H7 (cell line): Measurements from ENCODE around the gene ERBB4. TPM values are rescaled to one million over a fixed set of nuclear protein-coding genes. Genes with fewer than 3 reads are reported as not detected.

Experiments used
- DNase-seq: peaks from one replicate; pipeline ENCODE4 v3.0.0; 2012
- H3K27me3 ChIP-seq: 2 replicates; pipeline ENCODE4 v1.6.0; 2011; ENCODE audit warnings: mild to moderate bottlenecking, low read length; ENCODE audit not compliant: control insufficient read depth, insufficient read depth
- H3K36me3 ChIP-seq: replicated peaks from 2 replicates; pipeline ENCODE4 v1.5.1; 2011; ENCODE audit warnings: low read length; ENCODE audit not compliant: control insufficient read depth, insufficient read depth
- H3K4me3 ChIP-seq: 2 replicates; pipeline ENCODE4 v1.5.1; 2011; ENCODE audit warnings: low read depth, mild to moderate bottlenecking, control low read depth, low read length, moderate library complexity; ENCODE audit not compliant: insufficient read depth
- total RNA-seq: library from RNA; depleted of rRNA; stranded (reverse); fragments of >200 nt; shearing (Covaris generic); gene quantifications from 2 replicates; pipeline ENCODE4 v1.2.3, GENCODE V29; 2014

Gene ERBB4
- total RNA-seq, 1 experiment from 2014 or later = 5.7 TPM

DNA sequence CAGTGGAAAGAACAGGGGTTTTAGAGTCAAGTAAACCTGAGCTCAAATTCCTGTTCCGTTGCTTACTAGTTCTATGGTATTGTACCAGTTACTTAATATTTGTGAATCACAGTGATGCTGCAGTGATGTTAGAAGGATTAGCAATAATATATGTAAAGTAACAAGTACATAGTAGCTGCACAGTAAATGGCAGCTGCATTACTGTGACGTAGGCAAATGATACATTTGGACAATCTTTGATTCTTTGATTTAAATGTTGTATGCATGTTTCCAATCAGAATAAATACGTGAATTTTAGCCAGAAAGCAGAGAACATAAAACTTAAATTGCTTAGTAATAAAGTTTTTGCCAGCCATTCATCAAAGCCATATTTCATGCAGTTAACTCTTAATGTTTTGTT is 243.0 kb downstream of the ERBB4 start:
- H3K4me3 ChIP-seq = no peak overlapping the region
- no peaks in the 10 kb centered on the region for H3K27me3 ChIP-seq
- H3K36me3 ChIP-seq = no peaks in the 10 kb centered on the region
- DNase-seq = no peak

- no peak for DNase-seq
- Histone ChIP-seq H3K36me3 (no peaks in the 10 kb centered on the region), H3K4me3 (no peak overlapping the region), H3K27me3 (no peaks in the 10 kb centered on the region)
Measured at GRCh38 chr2:212294816-212295215, 243.8 kb downstream of the ERBB4 start.

GRCh38 chr2:212289301-212289700 is 249.3 kb downstream of the ERBB4 start:
- DNase-seq = no peak
- Histone ChIP-seq H3K27me3 (no peaks in the 10 kb centered on the region), H3K36me3 (no peaks in the 10 kb centered on the region), H3K4me3 (no peak overlapping the region)

DNA sequence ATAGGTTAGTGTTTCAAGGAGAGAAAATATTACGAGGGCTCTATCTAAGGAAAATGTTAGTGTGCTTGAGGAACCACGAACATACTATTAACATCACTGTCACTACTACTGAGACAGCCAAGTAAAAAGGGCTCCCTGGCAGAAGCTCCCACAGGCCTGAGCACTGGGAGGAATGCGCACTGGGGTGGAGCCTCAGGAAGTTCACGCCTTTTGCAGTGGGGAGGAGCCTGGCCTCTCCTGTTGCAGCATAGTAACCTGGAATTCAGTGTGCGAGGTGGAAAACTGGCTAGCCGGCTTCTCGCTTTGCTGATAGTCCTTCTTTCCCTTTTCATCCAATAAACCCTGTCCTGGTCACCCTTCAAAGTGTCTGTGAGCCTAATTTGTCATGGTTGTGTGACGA is 250.3 kb downstream of the ERBB4 start:
- H3K4me3 ChIP-seq = no peak overlapping the region
- DNase-seq = no peak
- no peaks in the 10 kb centered on the region for H3K36me3 ChIP-seq
- H3K27me3 ChIP-seq = no peaks in the 10 kb centered on the region

DNA sequence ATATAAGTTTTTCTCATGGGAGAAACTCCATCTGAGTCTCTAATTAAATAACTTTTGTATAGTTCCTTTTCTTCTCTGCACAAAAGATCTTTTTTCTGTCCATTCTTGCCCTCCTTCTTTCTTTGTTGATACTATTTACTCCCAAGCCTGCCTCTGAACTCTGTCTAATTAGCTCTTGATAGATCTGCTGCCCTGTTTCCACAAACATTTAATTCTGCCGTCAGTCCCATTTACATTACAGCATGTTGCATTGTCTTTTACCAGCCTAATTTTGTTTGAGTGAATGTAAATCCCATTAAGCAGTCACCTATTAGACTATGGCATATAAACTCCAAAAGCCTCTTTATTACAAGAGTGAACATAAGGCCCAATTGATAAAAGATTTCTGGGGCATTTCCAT is 254.4 kb downstream of the ERBB4 start:
- Histone ChIP-seq H3K27me3 (no peaks in the 10 kb centered on the region), H3K36me3 (no peaks in the 10 kb centered on the region), H3K4me3 (no peak overlapping the region)
- DNase-seq = no peak

DNA sequence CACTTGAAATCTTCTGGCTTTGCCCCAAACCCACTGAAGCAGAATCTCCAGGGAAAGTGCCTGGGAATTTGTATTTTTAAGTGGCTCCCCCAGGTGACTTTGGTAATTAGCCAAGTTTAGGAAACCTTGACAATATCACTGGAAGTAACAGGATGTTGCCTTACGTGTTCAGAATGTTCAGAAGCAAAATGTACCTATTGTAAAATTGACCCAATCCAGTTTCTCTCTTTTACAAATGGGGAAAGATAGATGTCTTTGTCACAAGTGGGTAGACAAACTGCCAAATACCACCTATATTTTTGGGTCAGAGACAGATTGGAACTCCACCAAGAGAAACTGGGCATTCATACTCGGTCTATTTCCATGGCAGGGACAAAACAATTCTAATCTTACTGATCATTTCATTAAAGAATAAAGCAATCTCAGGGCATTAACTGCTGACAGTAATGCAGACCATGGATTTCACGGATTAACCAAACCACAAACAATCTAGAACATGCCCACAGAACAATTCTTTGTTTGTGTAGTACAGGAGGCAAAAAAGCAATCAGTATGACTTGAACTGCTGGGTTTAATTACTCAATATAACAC is 255.8 kb downstream of the ERBB4 start:
- Histone ChIP-seq H3K27me3 (no peaks in the 10 kb centered on the region), H3K36me3 (no peaks in the 10 kb centered on the region), H3K4me3 (no peak overlapping the region)
- no peak for DNase-seq

DNA sequence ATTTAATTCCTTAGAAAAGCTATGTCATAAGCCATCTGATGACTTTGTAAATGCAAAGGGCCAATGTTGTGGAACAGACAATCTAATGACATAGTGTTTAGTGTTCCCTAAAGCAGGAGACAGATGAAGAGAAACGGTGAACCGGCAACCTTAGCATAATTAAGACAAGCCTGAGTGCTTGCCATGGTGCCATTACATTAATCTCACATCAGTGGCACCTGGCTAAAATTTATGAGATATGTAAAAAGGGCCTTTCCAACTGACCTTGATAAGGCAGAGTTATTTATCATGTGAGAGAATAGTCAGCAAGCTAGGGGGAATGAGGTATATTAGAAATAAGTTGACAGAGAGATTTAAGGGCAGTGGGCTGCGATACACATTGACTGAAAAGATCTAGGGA is 261.8 kb downstream of the ERBB4 start:
- Histone ChIP-seq H3K27me3 (no peaks in the 10 kb centered on the region), H3K36me3 (no peaks in the 10 kb centered on the region), H3K4me3 (no peak overlapping the region)
- no peak for DNase-seq

- no peaks in the 10 kb centered on the region for H3K36me3 ChIP-seq
- no peak overlapping the region for H3K4me3 ChIP-seq
- DNase-seq = no peak
- H3K27me3 ChIP-seq = no peaks in the 10 kb centered on the region
Measured at GRCh38 chr2:212274215-212274614, 264.4 kb downstream of the ERBB4 start.

- no peaks in the 10 kb centered on the region for H3K36me3 ChIP-seq
- DNase-seq = no peak
- H3K4me3 ChIP-seq = no peak overlapping the region
- H3K27me3 ChIP-seq = no peaks in the 10 kb centered on the region
Measured at GRCh38 chr2:212271583-212271982, 267.0 kb downstream of the ERBB4 start.

GRCh38 chr2:212269005-212269404 is 269.6 kb downstream of the ERBB4 start:
- Histone ChIP-seq H3K36me3 (no peaks in the 10 kb centered on the region), H3K27me3 (no peaks in the 10 kb centered on the region), H3K4me3 (no peak overlapping the region)
- no peak for DNase-seq

- Histone ChIP-seq H3K4me3 (no peak overlapping the region), H3K27me3 (no peaks in the 10 kb centered on the region), H3K36me3 (no peaks in the 10 kb centered on the region)
- DNase-seq = no peak
Measured at GRCh38 chr2:212266297-212266696, 272.3 kb downstream of the ERBB4 start.

DNA sequence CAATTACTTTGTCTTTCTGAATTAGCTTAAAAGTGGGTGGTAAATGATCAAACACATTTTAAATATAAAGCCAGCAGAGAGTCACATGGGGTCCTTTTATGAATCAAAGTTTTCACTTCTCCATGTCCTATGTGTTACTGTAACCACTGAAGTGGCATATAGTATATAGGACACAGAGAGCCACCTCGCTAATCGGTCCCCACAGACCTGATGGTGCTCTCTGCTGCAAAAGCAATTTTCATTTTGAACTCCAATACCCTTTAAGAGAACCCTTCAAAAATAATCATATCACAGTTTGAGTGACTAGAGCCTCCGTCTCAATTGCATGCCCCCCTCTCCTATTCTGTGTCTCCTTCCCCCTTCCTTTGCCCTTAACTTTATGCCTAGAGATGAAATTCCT is 272.8 kb downstream of the ERBB4 start:
- Histone ChIP-seq H3K4me3 (no peak overlapping the region), H3K36me3 (no peaks in the 10 kb centered on the region), H3K27me3 (no peaks in the 10 kb centered on the region)
- DNase-seq = no peak

- Histone ChIP-seq H3K36me3 (no peaks in the 10 kb centered on the region), H3K27me3 (no peaks in the 10 kb centered on the region), H3K4me3 (no peak overlapping the region)
- DNase-seq = no peak
Measured at GRCh38 chr2:212264187-212264586, 274.4 kb downstream of the ERBB4 start.

DNA sequence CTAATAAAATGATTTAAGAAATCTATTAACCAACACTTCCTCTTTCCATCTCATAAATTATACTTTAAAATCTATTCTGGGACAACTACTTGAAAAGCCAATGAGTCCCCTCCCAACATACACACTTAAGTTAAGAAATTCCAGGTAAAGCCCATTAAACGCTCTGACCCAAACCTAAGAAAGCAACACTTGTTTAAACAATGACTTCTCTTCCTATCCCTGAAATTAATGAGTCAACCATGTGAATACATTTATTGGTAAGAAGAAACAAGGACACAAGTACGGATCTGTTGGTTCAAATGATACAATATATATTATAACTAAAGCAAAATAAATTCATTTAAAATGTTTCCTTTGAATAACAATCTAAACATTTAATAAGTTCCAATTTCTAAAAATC is 279.4 kb downstream of the ERBB4 start:
- no peak for DNase-seq
- H3K36me3 ChIP-seq = no peaks in the 10 kb centered on the region
- H3K4me3 ChIP-seq = no peak overlapping the region
- H3K27me3 ChIP-seq = no peaks in the 10 kb centered on the region

- H3K27me3 ChIP-seq = no peaks in the 10 kb centered on the region
Measured at GRCh38 chr2:212254339-212254738, 284.3 kb downstream of the ERBB4 start.

DNA sequence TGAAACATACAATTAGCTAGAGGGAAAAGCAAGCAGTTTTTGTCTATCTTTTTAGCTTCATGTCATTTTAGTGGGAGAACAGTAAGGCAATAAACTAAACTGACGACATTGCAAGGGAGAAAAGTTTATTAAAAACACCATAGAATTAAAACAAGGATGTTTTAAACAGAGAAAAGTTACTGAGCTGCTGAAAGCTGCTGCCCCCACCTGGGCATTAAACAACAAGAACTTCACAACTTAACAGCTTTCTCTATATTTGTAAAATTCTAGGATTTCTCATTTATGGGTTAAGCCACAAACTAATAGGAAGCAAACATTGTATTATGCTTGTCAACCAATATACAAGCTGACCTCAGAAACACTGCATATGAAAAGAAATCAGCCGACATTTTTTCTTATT is 289.2 kb downstream of the ERBB4 start:
- H3K36me3 ChIP-seq = no peaks in the 10 kb centered on the region
- no peak for DNase-seq
- no peak overlapping the region for H3K4me3 ChIP-seq
- no peaks in the 10 kb centered on the region for H3K27me3 ChIP-seq

More at GRCh38 chr2:212254339-212254738, 284.3 kb downstream of the ERBB4 start:
- no peak for DNase-seq
- no peaks in the 10 kb centered on the region for H3K36me3 ChIP-seq
- H3K4me3 ChIP-seq = no peak overlapping the region
